ENCODE measurements around the gene SPINK1.

- no peak for TF ChIP-seq POLR2A (IDR thresholded peaks at IDR 0.05)
- no peak for TF ChIP-seq CTCF (IDR thresholded peaks at IDR 0.05)
Observed at GRCh38 chr5:147791181-147791580, 40.3 kb downstream of the SPINK1 start.

Data from lower leg skin (tissue), 3 donors.